Naive thymus-derived CD8-positive, alpha-beta T cell (primary cell): ENCODE data around the gene CATSPERB. TPM values are rescaled to one million over a fixed set of nuclear protein-coding genes. Genes with fewer than 3 reads are reported as not detected.
"Not testable (repeated sequence)": the region's sequence is repeated elsewhere in the genome, so short reads cannot be mapped to it uniquely, and the experiment has no call there.

Experiments used
- ATAC-seq, 2 donors: fragments of 150-1000 bp; cut with Tn5 transposase in 1 of 2; sonication (Bioruptor Pico), chemical (Tn5 transposase) in 1 of 2; 1 replicate in 1 of 2; 2 replicates in 1 of 2; pipeline ENCODE4 v1.10.0; 2021; ENCODE audit warnings: mild to moderate bottlenecking in 2 of 2, moderate library complexity in 2 of 2
- POLR2A ChIA-PET: fragments of 350-600 bp; sonication (Branson Sonifier 250); formaldehyde crosslinking; loops from one replicate; lab custom pipeline; 2021; ENCODE audit warnings: antibody characterized with exemption; lab: Charles Lee
- DNase-seq, 10 donors: peaks; one replicate each; pipeline versions ENCODE4 v3.0.0 to v3.0.0-alpha.2; 2020 to 2022
- H3K27ac Mint-ChIP-seq, 10 donors: one replicate each; pipeline ENCODE4 v1.8.0; 2020 to 2022; ENCODE audit warnings: mild to moderate bottlenecking in 10 of 10, mixed read lengths in 10 of 10, moderate library complexity in 4 of 10, inconsistent platforms in 1 of 10
- H3K27me3 Mint-ChIP-seq, 5 donors: one replicate each; pipeline ENCODE4 v1.8.0; 2021 to 2022; ENCODE audit warnings: mixed read lengths in 5 of 5
- H3K36me3 Mint-ChIP-seq, 3 donors: one replicate each; pipeline ENCODE4 v1.8.0; 2020 to 2022; ENCODE audit warnings: mixed read lengths in 3 of 3, mild to moderate bottlenecking in 2 of 3, inconsistent platforms in 1 of 3
- H3K4me1 Mint-ChIP-seq, 4 donors: one replicate each; pipeline ENCODE4 v1.8.0; 2021 to 2022; ENCODE audit warnings: mixed read lengths in 4 of 4
- H3K4me3 Mint-ChIP-seq, 10 donors: one replicate each; pipeline ENCODE4 v1.8.0; 2020 to 2022; ENCODE audit warnings: mild to moderate bottlenecking in 10 of 10, mixed read lengths in 10 of 10, moderate library complexity in 6 of 10, inconsistent platforms in 1 of 10
- H3K9me3 Mint-ChIP-seq, 9 donors: one replicate each; pipeline ENCODE4 v1.8.0; 2020 to 2022; ENCODE audit warnings: mixed read lengths in 9 of 9, mild to moderate bottlenecking in 3 of 9, inconsistent platforms in 1 of 9, moderate library complexity in 1 of 9
- polyA plus RNA-seq, 3 donors: library from polyadenylated mRNA; unstranded; fragments of 300-500 nt; fragmentation: Illumina TruSeq; gene quantifications; one replicate each; pipeline ENCODE4 v1.2.3, GENCODE V29; 2021
- total RNA-seq, 8 experiments: library from RNA in 2 of 8; stranded (reverse) in 2 of 8; gene quantifications; one replicate each; pipeline ENCODE4 v1.2.3 and lab custom pipeline; 2021 to 2026

Gene CATSPERB
- total and polyA plus RNA-seq, 5 experiments from 2014 or later = 0.09 to 6.3 (median 2.6) TPM; not detected in 1

- peaks cover 0 to 5% (median 5%) of the 10 kb centered on the region in 4 donors for H3K4me1 Mint-ChIP-seq
- peaks cover 0 to 5% (median 4%) of the 10 kb centered on the region in 3 donors for H3K36me3 Mint-ChIP-seq
- peak in 5 of 10 donors; percentile 2 to 51 (median 25) for DNase-seq
- POLR2A ChIA-PET = no interaction called here
- no peak overlapping the region for H3K27ac Mint-ChIP-seq
- H3K27me3 Mint-ChIP-seq = peaks cover 0 to 17% (median 2%) of the 10 kb centered on the region in 5 donors
- no peak for ATAC-seq
- no peak overlapping the region for H3K4me3 Mint-ChIP-seq
- peaks cover 0 to 7% (median 3%) of the 10 kb centered on the region in 9 donors for H3K9me3 Mint-ChIP-seq
Measured at GRCh38 chr14:91649930-91650329, 82.0 kb downstream of the CATSPERB start.

DNA sequence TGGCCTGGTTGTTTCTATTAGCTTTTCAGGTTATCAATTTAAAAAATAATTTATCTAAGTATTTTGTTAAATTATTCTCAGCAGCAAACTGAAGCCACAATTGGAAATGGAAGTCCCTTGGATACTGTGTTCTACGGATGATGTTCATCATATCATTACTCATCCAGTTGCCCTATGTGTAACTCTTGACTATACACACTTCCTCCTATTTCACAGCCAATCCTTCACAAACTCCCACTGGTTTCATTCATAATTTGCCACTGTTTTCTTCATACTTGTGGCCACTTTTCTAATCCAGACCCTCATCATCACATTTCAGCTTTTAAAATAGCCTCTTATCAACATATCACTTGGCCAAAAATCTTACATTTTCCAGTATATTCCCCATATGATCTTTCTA lies 84.0 kb downstream of the CATSPERB start:
- Mint-ChIP-seq H3K36me3 (peaks cover 0 to 5% (median 4%) of the 10 kb centered on the region in 3 donors), H3K27me3 (peaks cover 0 to 17% (median 2%) of the 10 kb centered on the region in 5 donors), H3K4me3 (no peak overlapping the region), H3K27ac (no peak overlapping the region), H3K4me1 (peaks cover 0 to 5% (median 2%) of the 10 kb centered on the region in 4 donors), H3K9me3 (peaks cover 0 to 7% (median 3%) of the 10 kb centered on the region in 9 donors)
- POLR2A ChIA-PET = no interaction called here
- DNase-seq = no peak
- no peak for ATAC-seq

DNA sequence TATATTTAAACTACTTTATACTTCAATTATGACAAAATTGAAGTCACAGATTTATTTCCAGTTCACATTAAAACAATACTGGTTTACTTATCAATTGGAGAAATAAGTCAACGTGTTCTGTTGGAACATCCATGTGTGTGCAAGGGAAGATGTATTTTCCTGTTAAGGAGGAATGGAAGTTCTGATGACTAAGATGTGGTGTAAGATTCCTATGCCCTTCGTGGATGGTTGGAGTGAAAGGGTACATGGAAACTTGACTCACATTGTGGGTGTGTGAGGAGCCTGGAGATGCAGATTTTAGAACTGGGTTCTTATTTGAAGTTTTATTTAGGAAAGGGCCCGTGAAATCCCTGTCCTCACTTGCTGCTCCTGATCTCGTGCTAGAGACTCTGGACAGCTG lies 95.3 kb downstream of the CATSPERB start:
- H3K27ac Mint-ChIP-seq = no peak overlapping the region

DNA sequence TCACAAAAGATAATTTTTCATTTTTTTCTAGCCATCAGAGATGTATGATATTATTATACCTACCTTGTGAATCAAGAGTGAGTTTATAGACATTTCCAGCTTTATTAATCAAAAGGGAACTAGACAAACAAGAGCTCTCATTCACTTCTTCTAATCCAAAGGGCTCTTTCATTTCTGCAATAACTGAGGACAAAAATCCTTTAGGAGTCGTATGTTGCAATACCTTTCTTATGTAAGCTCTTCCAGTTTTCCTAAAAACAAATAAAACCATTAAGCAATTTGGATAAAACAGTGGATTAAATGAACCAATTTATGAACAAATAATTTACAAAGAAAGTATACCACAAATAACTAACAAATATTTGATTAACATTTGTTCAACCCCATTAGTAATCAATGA lies 107.1 kb downstream of the CATSPERB start:
- Mint-ChIP-seq H3K9me3 (peaks cover 0 to 3% (median 0%) of the 10 kb centered on the region in 9 donors), H3K27me3 (peaks cover 0 to 12% (median 10%) of the 10 kb centered on the region in 5 donors), H3K36me3 (peaks cover 0 to 11% (median 7%) of the 10 kb centered on the region in 3 donors), H3K4me3 (no peak overlapping the region), H3K27ac (no peak overlapping the region), H3K4me1 (no peaks in the 10 kb centered on the region)
- DNase-seq (no peak), ATAC-seq (no peak)
- POLR2A ChIA-PET = no interaction called here

More for the DNA sequence above, 95.3 kb downstream of the CATSPERB start:
- no peaks in the 10 kb centered on the region for H3K4me1 Mint-ChIP-seq
- H3K27me3 Mint-ChIP-seq = no peaks in the 10 kb centered on the region
- H3K36me3 Mint-ChIP-seq = no peaks in the 10 kb centered on the region
- no peak overlapping the region for H3K4me3 Mint-ChIP-seq
- DNase-seq (no peak), ATAC-seq (no peak)
- peaks cover 0 to 5% (median 0%) of the 10 kb centered on the region in 9 donors for H3K9me3 Mint-ChIP-seq
- POLR2A ChIA-PET = no interaction called here

DNA sequence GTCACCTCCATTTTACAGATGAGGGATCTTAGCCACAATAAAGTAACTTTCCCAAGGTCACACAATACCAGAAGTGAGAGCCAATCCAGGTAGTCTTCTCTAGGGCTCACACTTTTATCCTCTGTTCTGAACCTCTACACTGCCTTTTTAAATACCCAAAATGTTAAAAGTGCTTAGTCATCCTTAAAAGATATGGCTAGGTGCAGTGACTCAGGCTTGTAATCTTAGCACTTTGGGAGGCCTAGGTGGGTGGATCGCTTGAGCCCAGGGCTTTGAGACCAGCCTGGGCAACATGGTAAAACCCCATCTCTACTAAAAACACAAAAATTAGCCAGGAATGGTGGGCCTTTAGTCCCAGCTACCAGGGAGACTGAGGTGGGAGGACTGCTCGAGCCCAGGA lies 117.7 kb downstream of the CATSPERB start:
- no peaks in the 10 kb centered on the region for H3K9me3 Mint-ChIP-seq
- POLR2A ChIA-PET = no interaction called here
- no peaks in the 10 kb centered on the region for H3K4me1 Mint-ChIP-seq
- no peak overlapping the region for H3K4me3 Mint-ChIP-seq
- H3K27me3 Mint-ChIP-seq = no peaks in the 10 kb centered on the region
- no peak overlapping the region for H3K27ac Mint-ChIP-seq
- DNase-seq (no peak), ATAC-seq (no peak)
- no peaks in the 10 kb centered on the region for H3K36me3 Mint-ChIP-seq

DNA sequence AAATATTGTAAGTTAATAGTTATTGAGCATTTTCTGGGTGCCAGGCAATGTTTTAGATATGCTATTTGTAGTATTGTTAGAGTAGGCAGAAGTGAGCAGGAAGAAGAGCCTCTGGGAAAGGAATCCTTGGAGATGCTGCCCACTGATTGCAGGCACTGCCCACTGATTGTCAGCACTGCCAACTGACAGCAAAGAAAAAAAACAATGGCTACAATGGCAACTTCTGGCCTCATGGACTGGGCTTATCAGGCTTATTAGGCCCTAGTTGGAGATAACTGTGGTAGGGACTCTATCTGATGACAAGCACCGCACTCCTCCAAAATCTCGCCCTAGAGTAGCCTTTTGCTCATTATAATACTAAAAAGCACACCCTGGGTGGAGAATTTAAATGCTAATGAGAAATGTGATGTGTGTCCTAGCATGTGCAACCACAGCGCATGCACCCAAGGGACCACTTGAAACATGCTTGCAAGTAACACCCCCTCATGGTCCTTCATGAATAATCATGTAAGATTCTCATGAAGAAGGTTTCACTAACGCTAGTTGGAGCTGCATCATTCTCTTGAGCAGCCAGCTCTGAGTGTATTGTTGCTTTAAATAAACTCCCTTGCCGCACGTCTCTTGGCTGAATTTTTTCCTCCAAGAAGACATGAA lies 118.3 kb downstream of the CATSPERB start:
- no peak overlapping the region for H3K27ac Mint-ChIP-seq
- DNase-seq (no peak), ATAC-seq (no peak)
- no peaks in the 10 kb centered on the region for H3K9me3 Mint-ChIP-seq
- no peaks in the 10 kb centered on the region for H3K4me1 Mint-ChIP-seq
- no peaks in the 10 kb centered on the region for H3K36me3 Mint-ChIP-seq
- no peak overlapping the region for H3K4me3 Mint-ChIP-seq
- no peaks in the 10 kb centered on the region for H3K27me3 Mint-ChIP-seq
- POLR2A ChIA-PET = no interaction called here

DNA sequence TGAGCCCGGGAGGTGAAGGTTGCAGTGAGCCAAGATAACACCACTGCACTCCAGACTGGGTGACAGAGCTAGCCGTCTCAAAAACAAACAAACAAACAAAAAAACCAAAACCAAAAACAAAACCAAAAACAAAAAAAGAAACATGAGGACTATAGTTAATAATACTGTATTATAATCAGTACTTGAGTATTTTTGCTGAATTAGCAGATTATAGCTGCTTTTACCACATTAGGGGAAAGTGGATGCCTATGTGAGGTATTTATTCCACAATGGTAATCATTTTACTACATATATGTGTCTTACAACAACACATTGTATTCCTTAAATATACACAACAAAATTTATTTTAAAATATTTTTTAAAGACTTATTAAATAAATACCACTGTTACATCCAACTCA lies 120.4 kb downstream of the CATSPERB start:
- DNase-seq = no peak
- H3K27ac Mint-ChIP-seq = no peak overlapping the region
- peaks cover 4 to 5% (median 4%) of the 10 kb centered on the region in 3 donors for H3K36me3 Mint-ChIP-seq
- H3K27me3 Mint-ChIP-seq = no peaks in the 10 kb centered on the region
- H3K4me1 Mint-ChIP-seq = no peaks in the 10 kb centered on the region
- no peak overlapping the region for H3K4me3 Mint-ChIP-seq
- ATAC-seq = no peak
- POLR2A ChIA-PET = no interaction called here
- H3K9me3 Mint-ChIP-seq = no peaks in the 10 kb centered on the region

GRCh38 chr14:91609161-91609560 lies 122.7 kb downstream of the CATSPERB start:
- H3K4me1 Mint-ChIP-seq = no peaks in the 10 kb centered on the region
- DNase-seq = no peak
- H3K4me3 Mint-ChIP-seq = no peak overlapping the region
- no peaks in the 10 kb centered on the region for H3K9me3 Mint-ChIP-seq
- no peak for ATAC-seq
- H3K27me3 Mint-ChIP-seq = peaks cover 0 to 3% (median 0%) of the 10 kb centered on the region in 5 donors
- H3K27ac Mint-ChIP-seq = no peak overlapping the region
- H3K36me3 Mint-ChIP-seq = peaks cover 4 to 6% (median 5%) of the 10 kb centered on the region in 3 donors
- POLR2A ChIA-PET = no interaction called here

- Mint-ChIP-seq H3K4me3 (no peak overlapping the region), H3K36me3 (peaks cover 5 to 6% (median 5%) of the 10 kb centered on the region in 3 donors), H3K27me3 (peaks cover 0 to 3% (median 0%) of the 10 kb centered on the region in 5 donors), H3K9me3 (no peaks in the 10 kb centered on the region), H3K4me1 (no peaks in the 10 kb centered on the region), H3K27ac (no peak overlapping the region)
- DNase-seq (no peak), ATAC-seq (no peak)
- POLR2A ChIA-PET = no interaction called here
Measured at GRCh38 chr14:91607322-91608047, 124.4 kb downstream of the CATSPERB start.

- H3K4me3 Mint-ChIP-seq = no peak overlapping the region
- POLR2A ChIA-PET = no interaction called here
- ATAC-seq (no peak), DNase-seq (no peak)
- H3K27ac Mint-ChIP-seq = no peak overlapping the region
- H3K27me3 Mint-ChIP-seq = peaks cover 0 to 3% (median 0%) of the 10 kb centered on the region in 5 donors
- H3K9me3 Mint-ChIP-seq = no peaks in the 10 kb centered on the region
- H3K4me1 Mint-ChIP-seq = no peaks in the 10 kb centered on the region
- H3K36me3 Mint-ChIP-seq = peaks cover 5 to 6% (median 5%) of the 10 kb centered on the region in 3 donors
Measured at GRCh38 chr14:91606851-91607250, 125.0 kb downstream of the CATSPERB start.

DNA sequence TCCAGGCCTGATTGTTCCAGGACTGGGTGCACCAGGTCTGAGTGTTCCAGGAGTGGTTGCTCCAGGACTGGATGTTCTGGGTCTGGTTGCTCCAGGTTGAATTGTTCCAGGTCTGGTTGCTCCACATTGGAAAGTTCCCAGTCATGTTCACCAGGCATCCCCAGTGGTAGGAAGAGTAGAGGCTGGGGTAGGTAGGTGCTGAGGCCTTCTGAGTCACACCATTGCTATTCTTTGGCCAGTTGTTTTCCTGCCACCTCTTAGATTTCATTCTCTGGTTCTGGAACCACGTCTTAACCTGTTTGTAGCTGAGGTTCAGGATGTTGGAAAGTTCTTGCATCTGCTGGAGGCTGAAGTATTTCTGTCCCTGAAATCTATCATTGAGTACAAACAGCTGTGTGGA lies 127.3 kb downstream of the CATSPERB start:
- POLR2A ChIA-PET, ATAC-seq: not testable (repeated sequence)

GRCh38 chr14:91599994-91600393 lies 131.9 kb downstream of the CATSPERB start:
- DNase-seq (no peak), ATAC-seq (no peak)
- peaks cover 0 to 15% (median 4%) of the 10 kb centered on the region in 9 donors for H3K9me3 Mint-ChIP-seq
- H3K27me3 Mint-ChIP-seq = peaks cover 0 to 2% (median 0%) of the 10 kb centered on the region in 5 donors
- POLR2A ChIA-PET = no interaction called here
- H3K4me1 Mint-ChIP-seq = no peaks in the 10 kb centered on the region
- H3K36me3 Mint-ChIP-seq = peaks cover 2 to 11% (median 4%) of the 10 kb centered on the region in 3 donors
- H3K27ac Mint-ChIP-seq = no peak overlapping the region
- no peak overlapping the region for H3K4me3 Mint-ChIP-seq

More for the DNA sequence above, 127.3 kb downstream of the CATSPERB start:
- H3K4me1 Mint-ChIP-seq, H3K4me3 Mint-ChIP-seq, H3K27me3 Mint-ChIP-seq, DNase-seq, H3K27ac Mint-ChIP-seq, H3K36me3 Mint-ChIP-seq, H3K9me3 Mint-ChIP-seq: not testable (repeated sequence)

- no peak for ATAC-seq
- DNase-seq = no peak
- Mint-ChIP-seq H3K27ac (no peak overlapping the region), H3K27me3 (peaks cover 0 to 4% (median 0%) of the 10 kb centered on the region in 5 donors), H3K9me3 (peaks cover 0 to 21% (median 9%) of the 10 kb centered on the region in 9 donors), H3K4me3 (no peak overlapping the region), H3K36me3 (peaks cover 0 to 21% (median 15%) of the 10 kb centered on the region in 3 donors), H3K4me1 (no peaks in the 10 kb centered on the region)
- POLR2A ChIA-PET = no interaction called here
Measured at GRCh38 chr14:91595736-91596135, 136.2 kb downstream of the CATSPERB start.
